ENCODE measurements around the gene RALGPS1.

RALGPS1 gene

DNA sequence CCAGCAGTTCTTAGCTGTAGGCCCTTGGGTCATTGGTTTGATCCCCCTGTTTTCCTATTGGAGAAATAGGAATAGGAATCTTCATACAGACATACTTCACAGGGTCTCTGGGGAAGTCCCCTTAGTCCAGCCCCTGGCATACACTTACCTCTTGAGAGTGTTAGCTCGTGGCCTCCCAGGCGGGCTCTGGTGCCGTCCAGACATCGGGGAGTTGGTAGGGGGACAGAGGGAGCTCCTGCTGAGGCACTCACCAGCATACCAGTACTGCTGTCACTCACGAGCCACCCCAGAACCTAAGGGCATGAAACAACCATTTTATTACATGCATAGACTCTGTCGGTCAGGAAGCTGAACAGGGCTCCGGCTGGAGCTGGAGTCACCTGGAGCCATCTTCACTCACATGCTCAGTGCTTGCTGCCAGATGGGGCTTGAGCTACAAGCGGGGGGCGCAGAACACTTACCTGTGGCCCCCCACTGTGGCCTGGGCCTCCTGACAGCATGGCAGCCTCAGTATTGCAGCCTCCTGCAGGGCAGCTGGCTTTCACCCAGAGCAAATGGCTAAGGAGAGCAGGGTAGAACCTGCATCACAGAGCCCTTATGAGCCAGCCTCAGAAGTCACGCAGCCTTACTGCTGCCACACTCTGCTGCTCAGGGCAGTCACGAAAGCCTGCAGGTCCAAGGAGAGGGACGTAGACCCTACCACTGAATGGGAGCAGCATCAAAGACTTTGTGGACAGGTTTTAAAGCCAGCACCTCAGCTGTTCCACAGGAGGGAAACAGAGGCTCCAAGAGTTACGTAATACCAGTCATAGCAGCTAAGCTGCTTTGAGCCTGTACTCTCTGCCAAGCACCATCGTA is 266.1 kb downstream of the RALGPS1 start:
- in situ Hi-C loops (cut with MboI; ENCODE audit: low sequenced_read_pairs), result no loop called here

DNA sequence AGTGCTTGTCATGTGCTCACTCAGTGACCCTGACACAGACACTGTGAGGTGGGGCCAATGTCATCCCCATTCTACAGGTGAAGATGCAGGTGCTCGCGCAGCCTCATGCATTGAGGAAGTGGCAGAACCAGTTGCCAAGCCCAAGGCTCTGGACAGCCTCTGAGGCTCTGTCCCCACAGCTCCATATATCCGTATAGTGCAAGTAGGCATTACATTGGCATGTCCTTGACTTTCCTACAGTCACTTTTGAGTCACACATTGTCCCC is 266.7 kb downstream of the RALGPS1 start:
- in situ Hi-C loops (cut with MboI; ENCODE audit: low sequenced_read_pairs), result no loop called here

DNA sequence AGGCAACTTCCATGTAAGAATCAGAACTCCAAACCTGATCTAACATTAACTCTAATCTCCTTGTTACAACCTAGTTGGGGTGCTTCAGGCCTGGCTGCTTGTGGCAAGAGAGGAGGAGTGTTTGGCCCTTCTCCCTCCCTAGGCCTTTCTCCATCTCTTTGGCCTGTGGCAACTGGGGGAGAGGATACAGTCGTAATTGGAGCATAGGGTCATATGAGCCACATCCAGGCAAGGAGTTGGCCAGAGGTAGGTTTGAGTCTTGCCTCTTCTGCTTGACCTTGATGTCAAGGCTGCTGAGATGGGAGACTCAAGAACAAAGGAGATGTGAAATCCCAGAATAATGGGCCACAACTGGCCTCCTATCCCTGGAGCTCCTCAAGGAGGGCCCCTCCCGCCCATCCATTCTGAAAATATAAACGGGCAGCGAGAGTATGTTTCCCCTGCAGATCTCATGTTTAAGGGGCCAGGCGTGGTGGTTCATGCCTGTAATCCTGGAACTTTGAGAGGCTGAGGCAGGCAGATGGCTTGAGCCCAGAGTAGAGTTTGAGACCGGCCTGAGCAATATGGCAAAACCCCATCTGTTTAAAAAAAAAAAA is 267.1 kb downstream of the RALGPS1 start:
- in situ Hi-C loops (cut with MboI; ENCODE audit: low sequenced_read_pairs), result no loop called here

DNA sequence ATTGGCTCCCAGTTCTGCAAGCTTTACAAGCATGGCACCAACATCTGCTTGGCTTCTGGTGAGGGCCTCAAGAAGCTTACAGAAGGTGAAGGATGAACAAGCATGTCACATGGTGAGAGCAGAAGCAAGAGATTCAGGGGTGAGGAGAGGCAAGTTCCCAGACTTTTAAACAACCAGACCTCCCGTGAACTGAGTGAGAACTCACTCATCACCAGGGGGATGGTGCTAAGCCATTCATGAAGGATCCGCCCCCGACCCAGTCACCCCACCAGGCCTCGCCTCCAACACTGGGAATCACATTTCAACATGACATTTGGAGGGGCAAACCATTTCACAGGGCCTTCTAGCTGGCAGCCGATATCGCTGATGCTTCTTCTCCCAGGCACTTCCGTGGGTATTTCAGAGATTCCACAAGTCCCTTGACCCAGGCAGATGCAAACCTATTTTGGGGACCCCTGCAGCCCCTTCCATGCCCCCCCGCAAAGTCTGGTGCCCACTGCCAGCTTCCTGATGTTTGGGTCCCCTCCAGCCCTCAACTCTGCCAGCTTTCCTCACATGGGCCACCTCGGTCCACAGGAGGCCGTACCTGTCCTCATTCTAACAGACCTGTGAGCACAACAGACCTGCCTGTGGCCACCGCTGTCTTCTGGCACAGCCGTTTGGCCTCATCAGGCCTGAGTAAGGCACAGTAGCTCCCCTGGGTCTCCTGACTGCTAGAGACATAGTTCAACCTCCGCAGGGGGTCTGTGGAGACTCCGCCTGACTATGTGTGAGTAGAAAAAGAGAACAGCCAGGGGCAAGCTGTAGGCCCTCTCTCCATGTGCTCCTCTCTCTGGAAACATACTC is 268.5 kb downstream of the RALGPS1 start:
- in situ Hi-C loops (cut with MboI; ENCODE audit: low sequenced_read_pairs), result no loop called here

DNA sequence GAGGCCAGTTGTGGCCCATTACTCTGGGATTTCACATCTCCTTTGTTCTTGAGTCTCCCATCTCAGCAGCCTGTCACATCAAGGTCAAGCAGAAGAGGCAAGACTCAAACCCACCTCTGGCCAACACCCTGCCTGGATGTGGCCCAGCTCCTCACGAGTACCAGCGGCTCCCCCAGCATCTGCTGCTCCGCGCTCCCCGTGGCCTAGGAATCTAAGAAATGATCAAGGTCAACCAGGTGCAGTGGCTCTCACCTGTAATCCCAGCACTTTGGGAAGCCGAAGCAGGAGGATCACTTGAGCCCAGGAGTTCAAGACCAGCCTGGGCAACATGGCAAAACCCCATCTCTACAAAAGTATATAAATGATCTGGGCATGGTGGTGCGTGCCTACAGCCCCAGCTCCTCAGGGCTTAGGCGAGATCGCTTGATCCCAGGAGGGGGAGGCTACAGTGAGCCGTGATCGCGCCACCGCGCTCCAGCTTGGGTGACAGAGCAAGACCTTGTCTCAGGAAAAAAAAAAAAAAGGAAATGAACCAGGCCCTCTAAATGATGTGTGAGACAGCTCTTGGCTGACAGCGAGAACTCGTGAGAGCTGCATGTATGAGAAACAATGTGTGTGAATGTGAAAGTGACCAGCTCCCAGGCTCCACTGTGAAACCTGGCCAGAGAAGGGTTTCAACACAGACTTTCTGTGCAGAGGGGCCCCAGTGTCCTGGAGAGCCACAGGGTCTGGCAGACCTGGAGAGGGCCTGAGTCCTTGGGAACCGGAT is 269.4 kb downstream of the RALGPS1 start:
- in situ Hi-C loops (cut with MboI; ENCODE audit: low sequenced_read_pairs), result no loop called here

GRCh38 chr9:127184641-127185040 is 270.1 kb downstream of the RALGPS1 start:
- in situ Hi-C loops (cut with MboI; ENCODE audit: low sequenced_read_pairs), result no loop called here

GRCh38 chr9:127185181-127185580 is 270.6 kb downstream of the RALGPS1 start:
- in situ Hi-C loops (cut with MboI; ENCODE audit: low sequenced_read_pairs), result no loop called here

- in situ Hi-C loops (cut with MboI; ENCODE audit: low sequenced_read_pairs), result no loop called here
Observed at GRCh38 chr9:127185931-127186781, 271.6 kb downstream of the RALGPS1 start.

DNA sequence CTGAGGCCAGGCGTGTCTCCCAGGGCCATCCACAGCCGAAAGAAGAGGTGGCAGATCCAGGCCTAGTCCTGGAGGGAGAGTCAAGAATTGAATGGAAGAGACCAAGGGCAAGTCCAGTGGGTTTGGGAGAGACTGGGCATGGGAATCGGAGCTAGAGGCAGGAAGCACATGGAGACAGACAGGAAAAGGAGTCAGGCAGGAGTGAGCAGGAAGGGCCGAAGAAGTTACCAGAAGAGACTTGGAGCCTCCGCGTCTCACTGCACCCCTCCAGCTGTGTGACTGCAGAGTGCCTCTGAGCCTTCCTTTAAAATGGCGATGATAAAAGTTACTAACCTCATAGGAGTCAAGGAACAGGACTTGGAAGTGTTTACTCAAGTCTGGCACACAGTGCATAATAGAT is 272.2 kb downstream of the RALGPS1 start:
- in situ Hi-C loops (cut with MboI; ENCODE audit: low sequenced_read_pairs), result no loop called here

DNA sequence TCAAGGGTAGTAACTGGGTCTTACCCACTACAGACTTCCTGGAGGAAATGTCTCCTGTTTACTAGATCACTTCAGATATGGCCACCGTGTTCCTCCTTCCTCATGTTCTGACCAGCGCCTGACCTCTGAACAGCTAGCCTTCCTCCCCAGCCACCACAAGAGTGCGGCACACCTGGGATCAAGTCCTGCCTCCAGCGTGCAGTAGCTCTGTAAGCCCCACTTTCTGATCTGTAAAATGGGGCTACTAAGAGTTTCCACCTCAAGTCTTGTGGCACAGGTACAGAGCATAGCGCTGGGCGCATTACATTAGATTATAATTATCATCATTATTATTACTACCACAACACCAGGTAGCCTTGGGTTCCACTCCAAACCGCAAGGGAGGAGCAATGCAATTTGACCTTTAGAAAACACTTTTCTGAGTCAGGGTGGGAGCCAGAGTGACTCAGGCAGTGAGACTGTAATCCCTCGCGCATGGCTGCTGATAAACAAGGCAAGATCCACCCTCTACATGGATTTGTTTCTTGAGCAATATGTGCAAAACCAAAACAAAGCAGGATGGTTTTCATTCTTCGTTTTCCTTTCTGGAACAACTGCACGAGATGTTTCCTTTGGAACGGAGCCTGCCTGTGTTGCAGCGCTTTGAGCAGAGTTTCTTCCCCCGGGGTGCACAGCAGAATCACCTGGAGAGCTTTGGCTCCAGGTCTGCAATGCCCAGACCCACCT is 272.8 kb downstream of the RALGPS1 start:
- in situ Hi-C loops (cut with MboI; ENCODE audit: low sequenced_read_pairs), result no loop called here

- in situ Hi-C loops (cut with MboI; ENCODE audit: low sequenced_read_pairs), result no loop called here
Observed at GRCh38 chr9:127188396-127188795, 273.8 kb downstream of the RALGPS1 start.

- in situ Hi-C loops (cut with MboI; ENCODE audit: low sequenced_read_pairs), result no loop called here
Observed at GRCh38 chr9:127189628-127190027, 275.0 kb downstream of the RALGPS1 start.

GRCh38 chr9:127192744-127193143 is 278.2 kb downstream of the RALGPS1 start:
- in situ Hi-C loops (cut with MboI; ENCODE audit: low sequenced_read_pairs), result no loop called here

DNA sequence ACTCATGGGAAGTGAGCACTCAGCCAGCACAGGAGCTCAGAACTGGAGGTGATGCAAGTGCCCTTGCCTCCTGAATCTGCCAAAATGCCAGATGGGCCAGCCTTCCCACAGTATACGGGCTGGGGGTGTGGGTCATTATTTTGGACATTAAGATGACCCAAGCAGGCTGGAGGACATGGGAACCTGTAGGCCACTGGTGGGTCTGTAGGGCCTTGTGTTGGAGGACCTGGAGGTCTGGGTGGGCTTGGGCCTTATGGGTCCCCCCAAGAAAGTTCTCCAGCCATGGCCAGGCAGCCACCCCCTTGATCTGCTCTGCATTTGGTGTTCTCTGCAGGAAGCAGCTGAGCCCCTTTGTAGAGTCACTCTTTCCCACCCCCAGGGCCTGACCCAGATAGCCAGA is 278.9 kb downstream of the RALGPS1 start:
- in situ Hi-C loops (cut with MboI; ENCODE audit: low sequenced_read_pairs), result no loop called here

GRCh38 chr9:127194881-127195713 is 280.5 kb downstream of the RALGPS1 start:
- in situ Hi-C loops (cut with MboI; ENCODE audit: low sequenced_read_pairs), result loop anchor here (5.0 kb wide), 1 partner anchor 258 kb away; no protein-coding TSS in a partner anchor

DNA sequence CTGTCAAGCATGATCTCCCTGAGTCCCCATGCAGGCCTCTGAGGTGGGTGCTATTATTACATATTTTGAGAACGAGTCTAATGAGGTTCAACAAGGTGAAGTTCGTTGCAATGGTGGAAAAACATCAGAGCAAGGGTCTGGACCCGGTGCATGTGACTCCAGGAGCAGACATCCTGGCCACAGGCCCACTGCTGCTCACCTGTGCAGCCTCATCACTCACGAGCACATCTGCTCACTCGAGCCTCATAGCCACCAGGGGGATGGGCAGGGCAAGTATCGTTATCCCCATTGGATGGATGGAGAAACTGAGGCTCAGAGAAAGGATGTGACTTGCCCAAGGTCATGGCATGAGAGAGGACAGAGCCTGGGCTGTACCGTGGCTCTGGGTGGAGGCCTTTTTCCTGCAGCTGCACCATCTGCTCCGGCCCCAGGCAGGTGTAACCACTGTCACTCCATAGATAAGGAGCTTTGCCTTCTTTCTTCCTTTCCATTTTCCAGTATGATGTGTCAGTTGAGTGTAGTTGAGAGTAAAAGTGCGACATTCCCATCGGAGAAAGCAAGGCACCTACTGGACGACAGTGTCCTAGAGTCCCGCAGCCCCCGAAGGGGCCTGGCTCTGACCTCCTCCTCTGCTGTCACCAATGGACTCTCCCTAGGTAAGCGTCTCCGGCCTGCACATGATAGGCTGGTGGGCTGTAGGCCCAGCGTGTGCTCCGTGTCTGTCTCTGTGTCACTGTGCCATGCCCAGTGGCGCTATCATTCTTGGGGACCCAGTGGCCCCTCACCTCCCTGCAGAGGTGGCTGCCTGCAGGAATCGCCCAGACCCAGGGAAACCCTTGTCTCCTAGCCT is 281.6 kb downstream of the RALGPS1 start:
- in situ Hi-C loops (cut with MboI; ENCODE audit: low sequenced_read_pairs), result loop anchor here (5.0 kb wide), 1 partner anchor 259 kb away; no protein-coding TSS in a partner anchor

- in situ Hi-C loops (cut with MboI; ENCODE audit: low sequenced_read_pairs), result loop anchor here (5.0 kb wide), 1 partner anchor 259 kb away; no protein-coding TSS in a partner anchor
Observed at GRCh38 chr9:127196826-127197145, 282.2 kb downstream of the RALGPS1 start.

Data from HL-60/S4 treated with retinoic acid at 250 ng/mL for 4 days and 3 days (cell line).